Astrocyte (in vitro differentiated cells and primary cell): Measurements from ENCODE around the gene SFMBT2. TPM values are rescaled to one million over a fixed set of nuclear protein-coding genes. Genes with fewer than 3 reads are reported as not detected.

Experiments used
- DNase-seq: peaks from one replicate; pipeline ENCODE4 v3.0.0-alpha.2; 2010; ENCODE audit warnings: low read depth
- FAIRE-seq: peaks from 2 replicates; lab custom pipeline; 2011; peaks lifted over from hg19 to GRCh38; lab: Jason Lieb, UNC
- H2AFZ ChIP-seq: 2 replicates; pipeline ENCODE4 v1.6.0; 2012; ENCODE audit warnings: low read depth, low read length, inconsistent platforms
- H3K27ac ChIP-seq: 2 replicates; pipeline ENCODE4 v1.5.1; 2011; ENCODE audit warnings: low read depth, low read length, inconsistent platforms
- H3K27me3 ChIP-seq: 2 replicates; pipeline ENCODE4 v1.6.0; 2011; ENCODE audit warnings: low read length, inconsistent platforms; ENCODE audit not compliant: insufficient read depth
- H3K36me3 ChIP-seq: 2 replicates; pipeline ENCODE4 v1.5.1; 2011; ENCODE audit warnings: low read length, inconsistent platforms; ENCODE audit not compliant: insufficient read depth
- H3K4me1 ChIP-seq: 2 replicates; pipeline ENCODE4 v1.5.1; 2011; ENCODE audit warnings: low read length, inconsistent platforms; ENCODE audit not compliant: insufficient read depth
- H3K4me2 ChIP-seq: 2 replicates; pipeline ENCODE4 v1.6.0; 2012; ENCODE audit warnings: low read length, inconsistent platforms
- H3K4me3 ChIP-seq: 2 replicates; pipeline ENCODE4 v1.5.1; 2011; ENCODE audit warnings: low read depth, mild to moderate bottlenecking, low read length, inconsistent platforms; ENCODE audit not compliant: insufficient read depth
- H3K79me2 ChIP-seq: 2 replicates; pipeline ENCODE4 v1.6.0; 2012; ENCODE audit warnings: mild to moderate bottlenecking, low read length, inconsistent platforms; ENCODE audit not compliant: insufficient read depth
- H3K9ac ChIP-seq: 2 replicates; pipeline ENCODE4 v1.6.0; 2012; ENCODE audit warnings: mild to moderate bottlenecking, low read length, inconsistent platforms
- H3K9me3 ChIP-seq: 2 replicates; pipeline ENCODE4 v1.5.1; 2012; ENCODE audit warnings: low read depth, mild to moderate bottlenecking, low read length, inconsistent platforms; ENCODE audit not compliant: insufficient read depth
- H4K20me1 ChIP-seq: 2 replicates; pipeline ENCODE4 v1.6.0; 2012; ENCODE audit warnings: low read length, inconsistent platforms; ENCODE audit not compliant: insufficient read depth
- H3K27ac Mint-ChIP-seq: one replicate; pipeline ENCODE4 v1.8.0; 2021; ENCODE audit warnings: mild to moderate bottlenecking, mixed read lengths; ENCODE audit not compliant: unreplicated experiment
- H3K27me3 Mint-ChIP-seq: one replicate; pipeline ENCODE4 v1.8.0; 2021; ENCODE audit warnings: low read depth, mixed read lengths; ENCODE audit not compliant: unreplicated experiment
- H3K36me3 Mint-ChIP-seq: one replicate; pipeline ENCODE4 v1.8.0; 2021; ENCODE audit warnings: low read depth, mixed read lengths; ENCODE audit not compliant: unreplicated experiment
- H3K4me1 Mint-ChIP-seq: one replicate; pipeline ENCODE4 v1.8.0; 2021; ENCODE audit warnings: low read depth, mixed read lengths; ENCODE audit not compliant: unreplicated experiment
- H3K4me3 Mint-ChIP-seq: one replicate; pipeline ENCODE4 v1.8.0; 2021; ENCODE audit warnings: mild to moderate bottlenecking, moderate library complexity, mixed read lengths; ENCODE audit not compliant: unreplicated experiment
- H3K9me3 Mint-ChIP-seq: one replicate; pipeline ENCODE4 v1.8.0; 2021; ENCODE audit warnings: mild to moderate bottlenecking, mixed read lengths; ENCODE audit not compliant: unreplicated experiment
- EZH2 ChIP-seq: IDR thresholded peaks from 2 replicates; pipeline ENCODE4 v1.6.1; 2012; ENCODE audit warnings: mild to moderate bottlenecking, low read length, inconsistent platforms; ENCODE audit not compliant: insufficient read depth
- total RNA-seq: library from RNA; stranded (reverse); gene quantifications from 2 replicates; pipeline ENCODE4 v1.2.1, GENCODE V29; 2021
- TF ChIP-seq, protein P1 (sequence below): IDR thresholded peaks from 2 replicates; pipeline ENCODE4 v1.5.1; 2011; ENCODE audit warnings: low read depth, mild to moderate bottlenecking, inconsistent platforms, low read length, moderate library complexity; ENCODE audit not compliant: insufficient read depth

The SFMBT2 gene
- total RNA-seq, 1 donor from 2014 or later, result 3.9 TPM

DNA sequence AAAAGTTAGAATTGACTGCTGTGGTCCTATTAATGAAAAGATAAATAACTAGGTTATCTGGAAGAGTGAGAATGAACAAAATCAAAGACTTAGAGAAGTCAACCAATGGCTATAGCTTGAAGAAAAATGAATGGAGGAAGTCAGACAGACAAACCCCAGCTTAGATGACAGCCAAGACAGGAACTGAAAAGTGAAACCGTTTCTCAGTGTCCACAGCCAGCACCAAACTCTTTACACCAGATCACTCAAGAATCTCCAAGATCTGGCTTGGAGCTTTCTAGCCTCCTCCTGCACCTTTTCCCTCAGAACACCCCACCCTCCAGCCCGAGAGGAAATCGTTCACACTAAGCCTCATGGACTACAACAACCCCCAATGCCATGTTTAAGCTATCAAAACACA is 167.0 kb downstream of the SFMBT2 start:
- Histone ChIP-seq H3K36me3 (no peaks in the 10 kb centered on the region), H3K9ac (no peak overlapping the region), H3K27ac (no peak overlapping the region), H3K9me3 (no peaks in the 10 kb centered on the region), H3K79me2 (no peaks in the 10 kb centered on the region), H2AFZ (no peak overlapping the region), H4K20me1 (no peaks in the 10 kb centered on the region), H3K4me1 (no peaks in the 10 kb centered on the region), H3K27me3 (no peaks in the 10 kb centered on the region), H3K4me2 (no peak overlapping the region), H3K4me3 (no peak overlapping the region)
- FAIRE-seq (no peak), DNase-seq (no peak)
- Mint-ChIP-seq H3K9me3 (no peaks in the 10 kb centered on the region), H3K27ac (no peak overlapping the region), H3K36me3 (no peaks in the 10 kb centered on the region), H3K27me3 (no peaks in the 10 kb centered on the region), H3K4me1 (peaks cover 4% of the 10 kb centered on the region), H3K4me3 (no peak overlapping the region)
- TF ChIP-seq, protein P1, sequence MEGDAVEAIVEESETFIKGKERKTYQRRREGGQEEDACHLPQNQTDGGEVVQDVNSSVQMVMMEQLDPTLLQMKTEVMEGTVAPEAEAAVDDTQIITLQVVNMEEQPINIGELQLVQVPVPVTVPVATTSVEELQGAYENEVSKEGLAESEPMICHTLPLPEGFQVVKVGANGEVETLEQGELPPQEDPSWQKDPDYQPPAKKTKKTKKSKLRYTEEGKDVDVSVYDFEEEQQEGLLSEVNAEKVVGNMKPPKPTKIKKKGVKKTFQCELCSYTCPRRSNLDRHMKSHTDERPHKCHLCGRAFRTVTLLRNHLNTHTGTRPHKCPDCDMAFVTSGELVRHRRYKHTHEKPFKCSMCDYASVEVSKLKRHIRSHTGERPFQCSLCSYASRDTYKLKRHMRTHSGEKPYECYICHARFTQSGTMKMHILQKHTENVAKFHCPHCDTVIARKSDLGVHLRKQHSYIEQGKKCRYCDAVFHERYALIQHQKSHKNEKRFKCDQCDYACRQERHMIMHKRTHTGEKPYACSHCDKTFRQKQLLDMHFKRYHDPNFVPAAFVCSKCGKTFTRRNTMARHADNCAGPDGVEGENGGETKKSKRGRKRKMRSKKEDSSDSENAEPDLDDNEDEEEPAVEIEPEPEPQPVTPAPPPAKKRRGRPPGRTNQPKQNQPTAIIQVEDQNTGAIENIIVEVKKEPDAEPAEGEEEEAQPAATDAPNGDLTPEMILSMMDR, result no peak
- TF ChIP-seq EZH2, result no peak

DNA sequence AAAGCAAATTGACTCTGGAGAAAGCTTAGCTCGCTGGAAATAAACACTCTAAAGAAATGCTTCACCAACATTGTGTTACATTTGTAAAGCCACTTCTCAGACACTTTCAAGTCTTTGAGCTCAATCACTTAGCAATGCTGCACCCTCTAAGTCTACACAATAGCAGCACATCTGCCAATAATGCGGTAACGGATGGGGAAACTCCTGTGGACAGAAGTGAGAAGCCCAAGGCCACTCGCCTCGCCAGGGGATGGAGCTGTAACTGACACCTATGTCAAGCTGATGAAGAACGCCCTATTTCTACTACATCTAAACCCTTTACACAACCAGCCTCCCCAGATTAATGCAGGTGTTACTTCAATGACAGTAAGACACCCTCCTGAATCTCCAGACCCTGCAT is 167.7 kb downstream of the SFMBT2 start:
- H3K4me2 ChIP-seq, result no peak overlapping the region
- no peaks in the 10 kb centered on the region for H3K9me3 ChIP-seq
- H3K27ac ChIP-seq, result no peak overlapping the region
- no peaks in the 10 kb centered on the region for H3K27me3 ChIP-seq
- H3K9me3 Mint-ChIP-seq, result no peaks in the 10 kb centered on the region
- no peak overlapping the region for H3K4me3 Mint-ChIP-seq
- no peaks in the 10 kb centered on the region for H3K27me3 Mint-ChIP-seq
- FAIRE-seq (no peak), DNase-seq (no peak)
- no peaks in the 10 kb centered on the region for H3K4me1 ChIP-seq
- H4K20me1 ChIP-seq, result no peaks in the 10 kb centered on the region
- H3K9ac ChIP-seq, result no peak overlapping the region
- H3K4me3 ChIP-seq, result no peak overlapping the region
- no peak overlapping the region for H3K27ac Mint-ChIP-seq
- H2AFZ ChIP-seq, result no peak overlapping the region
- H3K36me3 Mint-ChIP-seq, result no peaks in the 10 kb centered on the region
- peaks cover 4% of the 10 kb centered on the region for H3K4me1 Mint-ChIP-seq
- no peaks in the 10 kb centered on the region for H3K79me2 ChIP-seq
- no peaks in the 10 kb centered on the region for H3K36me3 ChIP-seq
- no peak for TF ChIP-seq EZH2
- TF ChIP-seq, protein P1, result no peak

DNA sequence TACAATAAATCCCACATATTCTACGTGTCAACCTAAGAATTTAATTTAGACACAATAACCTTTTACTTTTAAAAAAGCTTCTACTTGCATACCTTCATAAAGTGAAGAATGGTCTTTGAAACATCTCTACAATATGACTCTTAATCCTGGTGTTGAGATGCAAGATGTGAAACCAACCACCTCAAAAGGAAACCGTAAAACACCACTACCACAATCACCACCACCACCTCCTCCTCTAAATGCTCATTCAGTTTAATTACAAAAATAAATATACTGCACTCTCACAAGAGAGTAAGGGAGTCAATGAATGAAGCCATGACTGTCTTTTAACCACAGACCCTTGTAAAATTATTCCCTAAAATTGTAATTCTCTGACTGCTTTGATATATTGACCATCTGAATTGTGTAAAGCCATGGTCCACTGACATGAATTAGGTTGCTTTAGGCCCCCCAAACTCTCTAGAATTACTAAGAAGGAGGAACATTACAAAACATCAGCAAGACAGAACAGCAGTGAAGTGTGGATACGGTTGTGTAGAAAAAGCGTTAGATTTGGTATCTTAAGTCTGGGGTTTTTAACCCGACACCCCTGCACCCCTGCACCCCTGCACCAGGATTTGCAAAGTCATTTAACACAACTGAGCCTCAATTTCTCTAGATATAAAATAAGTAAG is 171.4 kb downstream of the SFMBT2 start:
- TF ChIP-seq, protein P1, result no peak
- no peak for TF ChIP-seq EZH2
- H3K27me3 ChIP-seq, result no peaks in the 10 kb centered on the region
- H3K9me3 ChIP-seq, result no peaks in the 10 kb centered on the region
- FAIRE-seq, result no peak
- no peak overlapping the region for H3K4me3 ChIP-seq
- Mint-ChIP-seq H3K27ac (no peak overlapping the region), H3K9me3 (no peaks in the 10 kb centered on the region), H3K36me3 (no peaks in the 10 kb centered on the region), H3K27me3 (no peaks in the 10 kb centered on the region), H3K4me1 (peaks cover 4% of the 10 kb centered on the region), H3K4me3 (no peak overlapping the region)
- H3K4me2 ChIP-seq, result no peak overlapping the region
- H3K9ac ChIP-seq, result no peak overlapping the region
- no peak overlapping the region for H2AFZ ChIP-seq
- H3K36me3 ChIP-seq, result no peaks in the 10 kb centered on the region
- no peak for DNase-seq
- no peaks in the 10 kb centered on the region for H3K4me1 ChIP-seq
- no peak overlapping the region for H3K27ac ChIP-seq
- H3K79me2 ChIP-seq, result no peaks in the 10 kb centered on the region
- no peaks in the 10 kb centered on the region for H4K20me1 ChIP-seq
